HG02973 (cell line): Measurements from ENCODE around the gene PTGES2.
"Not testable (repeated sequence)": the region's sequence is repeated elsewhere in the genome, so short reads cannot be mapped to it uniquely, and the experiment has no call there.

Experiments used
- ATAC-seq: cut with Tn5 transposase; IDR thresholded peaks from one replicate; pipeline ENCODE4 v1.9.1; 2021; ENCODE audit warnings: moderate library complexity; ENCODE audit not compliant: unreplicated experiment

PTGES2 gene

GRCh38 chr9:128092199-128092977 lies 35.1 kb downstream of the PTGES2 start:
- no peak for ATAC-seq

GRCh38 chr9:128091571-128091970 lies 36.0 kb downstream of the PTGES2 start:
- ATAC-seq: no peak

GRCh38 chr9:128091144-128091543 lies 36.4 kb downstream of the PTGES2 start:
- ATAC-seq: no peak

- no peak for ATAC-seq
These were observed 38.2 kb downstream of the PTGES2 start for GRCh38 chr9:128089299-128089698.

GRCh38 chr9:128088253-128088945 lies 39.1 kb downstream of the PTGES2 start:
- no peak for ATAC-seq

GRCh38 chr9:128087262-128087661 lies 40.3 kb downstream of the PTGES2 start:
- no peak for ATAC-seq

- no peak for ATAC-seq
These were observed 41.6 kb downstream of the PTGES2 start for GRCh38 chr9:128085943-128086342.

- ATAC-seq: no peak
These were observed 42.8 kb downstream of the PTGES2 start for GRCh38 chr9:128084746-128085145.

GRCh38 chr9:128082151-128082550 lies 45.4 kb downstream of the PTGES2 start:
- no peak for ATAC-seq

GRCh38 chr9:128081056-128081455 lies 46.5 kb downstream of the PTGES2 start:
- no peak for ATAC-seq

GRCh38 chr9:128080206-128080605 lies 47.3 kb downstream of the PTGES2 start:
- no peak for ATAC-seq

GRCh38 chr9:128078504-128079434 lies 48.8 kb downstream of the PTGES2 start:
- ATAC-seq: no peak

- ATAC-seq: no peak
These were observed 49.6 kb downstream of the PTGES2 start for GRCh38 chr9:128077847-128078503.

- no peak for ATAC-seq
These were observed 54.2 kb downstream of the PTGES2 start for GRCh38 chr9:128073253-128073886.

GRCh38 chr9:128072144-128073021 lies 55.1 kb downstream of the PTGES2 start:
- ATAC-seq: no peak

GRCh38 chr9:128071475-128071874 lies 56.1 kb downstream of the PTGES2 start:
- not testable (repeated sequence) for ATAC-seq

- ATAC-seq: no peak
These were observed 56.7 kb downstream of the PTGES2 start for GRCh38 chr9:128070874-128071273.
